Lower leg skin (tissue), 3 donors: ENCODE measurements around the gene SLC43A3.

Source experiments
- POLR2A ChIP-seq, 2 donors: fragments of 450-650 bp; IDR thresholded peaks; one replicate each; pipeline ENCODE4 v1.6.1; 2016 to 2017; ENCODE audit warnings: antibody characterized with exemption in 2 of 2, mild to moderate bottlenecking in 1 of 2, moderate library complexity in 1 of 2
- TF ChIP-seq, protein P1 (sequence below), 3 donors: fragments of 450-650 bp; IDR thresholded peaks; one replicate each; pipeline ENCODE4 v1.5.1; 2016; ENCODE audit warnings: antibody characterized with exemption in 3 of 3, mild to moderate bottlenecking in 3 of 3, moderate library complexity in 2 of 3

DNA sequence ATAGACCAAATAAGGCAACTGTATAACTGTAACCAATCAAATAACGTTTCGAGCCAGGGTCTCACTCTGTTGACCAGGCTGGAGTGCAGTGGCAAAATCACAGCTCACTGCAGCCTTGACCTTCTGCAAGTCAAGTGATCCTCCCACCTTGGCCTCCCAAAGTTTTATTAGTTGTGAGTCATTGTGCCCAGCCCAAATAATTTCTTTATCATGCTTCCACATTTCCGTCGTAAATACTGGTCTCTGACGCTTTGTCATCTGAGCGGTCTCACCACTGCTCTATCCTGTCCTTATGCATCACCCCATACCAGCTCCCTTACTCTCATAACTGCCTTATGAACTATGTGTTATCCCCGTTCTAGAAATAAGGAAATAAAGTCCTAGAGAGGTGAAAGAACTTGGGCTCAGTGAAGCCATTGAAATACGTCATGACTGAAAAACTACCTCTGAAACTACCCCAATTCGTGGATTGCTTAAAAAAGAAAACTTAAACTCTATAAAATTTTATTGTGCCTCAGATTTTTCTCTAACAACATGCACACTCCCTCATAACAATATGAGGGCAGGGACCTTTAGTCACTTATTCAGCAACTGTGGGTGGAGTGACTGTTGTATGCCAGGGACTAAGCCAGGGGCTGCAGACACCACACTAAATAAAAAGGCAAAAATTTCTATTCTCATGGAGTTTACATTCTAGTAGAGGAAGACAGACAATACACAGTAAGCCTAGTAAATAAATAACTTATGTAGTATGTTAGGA is 17.6 kb upstream of the SLC43A3 start:
- TF ChIP-seq, protein P1, sequence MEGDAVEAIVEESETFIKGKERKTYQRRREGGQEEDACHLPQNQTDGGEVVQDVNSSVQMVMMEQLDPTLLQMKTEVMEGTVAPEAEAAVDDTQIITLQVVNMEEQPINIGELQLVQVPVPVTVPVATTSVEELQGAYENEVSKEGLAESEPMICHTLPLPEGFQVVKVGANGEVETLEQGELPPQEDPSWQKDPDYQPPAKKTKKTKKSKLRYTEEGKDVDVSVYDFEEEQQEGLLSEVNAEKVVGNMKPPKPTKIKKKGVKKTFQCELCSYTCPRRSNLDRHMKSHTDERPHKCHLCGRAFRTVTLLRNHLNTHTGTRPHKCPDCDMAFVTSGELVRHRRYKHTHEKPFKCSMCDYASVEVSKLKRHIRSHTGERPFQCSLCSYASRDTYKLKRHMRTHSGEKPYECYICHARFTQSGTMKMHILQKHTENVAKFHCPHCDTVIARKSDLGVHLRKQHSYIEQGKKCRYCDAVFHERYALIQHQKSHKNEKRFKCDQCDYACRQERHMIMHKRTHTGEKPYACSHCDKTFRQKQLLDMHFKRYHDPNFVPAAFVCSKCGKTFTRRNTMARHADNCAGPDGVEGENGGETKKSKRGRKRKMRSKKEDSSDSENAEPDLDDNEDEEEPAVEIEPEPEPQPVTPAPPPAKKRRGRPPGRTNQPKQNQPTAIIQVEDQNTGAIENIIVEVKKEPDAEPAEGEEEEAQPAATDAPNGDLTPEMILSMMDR (IDR thresholded peaks at IDR 0.05) = no peak
- TF ChIP-seq POLR2A (IDR thresholded peaks at IDR 0.05) = no peak
